ENCODE data around the gene NME3.

NME3 gene

GRCh38 chr16:1793578-1794220 lies 22.4 kb upstream of the NME3 start, which contains the start of gene IGFALS:
Gene IGFALS, minus strand, starts transcription at chr16:1793705. Its CDS starts 53 bp downstream, at chr16:1793652.
- DNase-seq, result no peak

DNA sequence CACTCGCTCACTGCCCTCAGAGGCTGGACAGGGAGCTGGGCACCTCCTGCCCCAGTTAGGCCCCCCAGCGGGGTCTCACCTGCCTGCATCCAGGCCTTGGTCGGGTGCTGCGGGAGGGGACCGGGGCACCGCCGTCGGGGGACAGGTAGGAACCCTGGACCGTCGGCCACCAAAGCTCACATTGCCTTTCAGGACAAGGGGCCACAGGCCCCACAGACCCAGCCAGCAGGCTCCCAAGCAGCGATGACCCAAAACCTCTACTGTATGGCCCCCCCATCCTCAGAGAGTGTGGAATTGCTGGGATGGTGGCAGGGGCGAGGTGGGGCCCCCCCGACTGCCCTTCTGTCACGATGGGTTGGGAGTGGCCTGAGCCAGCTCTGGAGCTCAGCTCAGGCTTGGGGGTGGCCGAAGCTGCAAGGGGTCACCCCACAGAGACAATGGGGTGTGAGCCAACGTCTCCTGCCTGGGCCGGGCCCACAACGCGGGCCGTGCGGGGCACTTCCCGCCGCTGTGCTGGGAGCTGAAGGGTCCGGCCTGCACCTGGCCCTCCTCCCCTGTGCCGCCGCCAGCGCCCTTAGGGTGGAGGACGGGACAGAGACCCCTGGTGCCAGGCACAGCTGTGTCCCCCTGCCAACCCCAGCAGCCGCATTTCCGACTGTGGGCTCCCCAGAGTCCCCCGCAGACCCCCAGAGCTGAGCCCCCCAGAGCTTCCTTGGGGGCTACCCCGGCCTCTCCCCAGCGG lies 21.7 kb upstream of the NME3 start:
- DNase-seq, result no peak

- no peak for DNase-seq
These were observed 20.8 kb upstream of the NME3 start for GRCh38 chr16:1791943-1792812.

DNA sequence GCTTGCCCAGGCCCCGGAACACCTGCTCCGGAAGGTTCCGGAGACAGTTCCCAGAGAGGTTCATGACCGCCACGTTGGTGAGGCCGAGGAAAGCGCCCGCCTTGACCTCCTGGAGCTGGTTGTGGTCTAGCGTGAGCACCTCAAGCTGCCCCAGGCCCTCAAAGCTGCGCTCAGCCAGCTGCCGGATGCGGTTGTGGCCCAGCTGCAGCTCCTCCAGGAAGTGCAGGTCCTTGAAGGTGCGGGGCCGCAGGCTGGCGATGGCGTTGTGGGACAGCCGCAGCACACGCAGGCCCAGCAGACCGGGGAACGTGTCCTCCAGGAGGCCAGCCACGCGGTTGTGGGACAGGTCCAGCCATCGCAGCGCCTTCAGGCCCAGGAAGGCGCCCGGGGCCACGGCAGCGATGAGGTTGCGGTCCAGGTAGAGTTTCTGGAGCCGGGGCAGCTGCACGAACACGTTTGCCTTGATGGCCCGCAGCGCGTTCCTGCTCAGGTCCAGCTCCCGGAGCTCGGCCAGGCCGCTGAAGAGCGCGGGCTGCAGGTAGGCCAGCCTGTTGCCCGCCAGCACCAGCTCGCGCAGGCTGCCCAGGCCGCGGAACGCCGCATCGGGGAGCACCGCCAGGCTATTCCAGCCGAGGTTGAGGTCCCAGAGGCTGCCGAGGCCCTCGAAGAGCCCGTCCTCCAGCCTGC lies 20.1 kb upstream of the NME3 start:
- no peak for DNase-seq

GRCh38 chr16:1790611-1791255 lies 19.4 kb upstream of the NME3 start:
- no peak for DNase-seq

DNA sequence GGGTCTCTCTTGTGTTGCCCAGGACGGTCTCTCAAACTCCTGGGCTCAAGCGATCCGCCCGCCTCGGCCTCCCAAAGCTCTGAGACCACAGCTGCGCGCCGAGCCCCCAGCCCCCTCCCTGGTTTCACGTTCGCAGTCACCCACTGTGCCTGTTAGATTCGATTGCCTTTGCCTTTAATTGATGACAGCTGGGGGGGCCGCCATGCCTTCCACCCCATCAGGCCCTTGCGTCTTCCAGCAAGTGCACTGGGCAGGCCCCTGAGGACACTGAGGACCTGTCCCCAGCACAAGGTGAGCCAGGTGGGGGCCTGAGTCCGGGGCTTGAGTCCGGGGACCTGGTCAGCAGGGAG lies 18.9 kb upstream of the NME3 start:
- no peak for DNase-seq

DNA sequence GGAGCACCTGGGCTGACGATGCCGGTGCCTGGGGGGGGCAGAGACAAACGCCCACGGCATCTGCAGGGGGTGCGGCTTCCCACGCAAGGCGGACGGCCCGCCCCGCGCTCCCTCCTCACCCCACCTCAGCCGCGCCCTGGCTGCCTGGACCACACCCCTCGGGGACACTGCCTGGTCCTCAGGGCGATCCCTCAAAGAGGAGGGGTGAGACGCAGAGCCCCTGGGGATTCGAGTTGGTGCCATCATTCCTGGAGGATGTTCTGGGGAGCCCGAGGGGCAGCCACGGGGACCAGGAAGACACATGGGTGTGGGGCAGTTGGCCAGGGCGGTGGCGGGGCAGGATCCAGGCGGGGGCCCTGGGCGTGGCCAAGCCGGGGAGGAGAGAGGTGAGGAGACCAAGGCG lies 18.3 kb upstream of the NME3 start:
- DNase-seq, result no peak

DNA sequence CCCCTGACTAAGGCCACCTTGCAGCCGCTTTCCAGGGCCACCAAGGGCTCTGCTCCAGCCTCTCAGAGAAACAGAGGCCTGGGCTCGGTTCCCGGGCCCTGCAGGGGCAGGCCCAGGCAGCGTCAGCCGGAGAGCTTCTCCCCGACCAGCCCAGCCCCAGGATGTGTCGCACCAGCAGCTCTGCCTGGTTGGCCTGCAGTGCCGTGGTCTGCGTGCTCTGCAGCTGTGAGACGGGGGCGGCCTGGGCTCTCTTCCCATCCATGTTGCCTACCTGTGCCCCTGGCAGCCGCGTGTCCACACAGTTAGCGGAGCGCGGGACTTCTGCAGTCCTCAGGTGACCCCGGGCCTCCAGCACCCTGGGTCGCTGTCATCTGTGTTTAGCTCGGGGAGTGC lies 17.4 kb upstream of the NME3 start:
- no peak for DNase-seq

- DNase-seq, result no peak
These were observed 16.9 kb upstream of the NME3 start for GRCh38 chr16:1788095-1788707.

GRCh38 chr16:1787322-1788094 lies 16.2 kb upstream of the NME3 start:
- no peak for DNase-seq

DNA sequence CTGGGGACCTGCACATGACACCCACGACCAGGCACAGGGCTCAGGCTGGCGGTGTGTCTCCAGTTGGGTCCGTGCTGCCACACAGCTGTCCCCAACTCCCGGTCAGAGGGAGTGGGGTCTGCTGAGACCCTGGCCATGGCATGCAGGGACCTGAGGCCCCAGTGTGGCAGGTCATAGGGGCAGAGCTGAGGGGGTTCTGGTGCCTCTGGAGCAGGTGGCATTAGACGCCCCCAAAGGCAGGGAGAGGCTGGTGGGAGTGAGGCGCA lies 15.6 kb upstream of the NME3 start:
- no peak for DNase-seq

DNA sequence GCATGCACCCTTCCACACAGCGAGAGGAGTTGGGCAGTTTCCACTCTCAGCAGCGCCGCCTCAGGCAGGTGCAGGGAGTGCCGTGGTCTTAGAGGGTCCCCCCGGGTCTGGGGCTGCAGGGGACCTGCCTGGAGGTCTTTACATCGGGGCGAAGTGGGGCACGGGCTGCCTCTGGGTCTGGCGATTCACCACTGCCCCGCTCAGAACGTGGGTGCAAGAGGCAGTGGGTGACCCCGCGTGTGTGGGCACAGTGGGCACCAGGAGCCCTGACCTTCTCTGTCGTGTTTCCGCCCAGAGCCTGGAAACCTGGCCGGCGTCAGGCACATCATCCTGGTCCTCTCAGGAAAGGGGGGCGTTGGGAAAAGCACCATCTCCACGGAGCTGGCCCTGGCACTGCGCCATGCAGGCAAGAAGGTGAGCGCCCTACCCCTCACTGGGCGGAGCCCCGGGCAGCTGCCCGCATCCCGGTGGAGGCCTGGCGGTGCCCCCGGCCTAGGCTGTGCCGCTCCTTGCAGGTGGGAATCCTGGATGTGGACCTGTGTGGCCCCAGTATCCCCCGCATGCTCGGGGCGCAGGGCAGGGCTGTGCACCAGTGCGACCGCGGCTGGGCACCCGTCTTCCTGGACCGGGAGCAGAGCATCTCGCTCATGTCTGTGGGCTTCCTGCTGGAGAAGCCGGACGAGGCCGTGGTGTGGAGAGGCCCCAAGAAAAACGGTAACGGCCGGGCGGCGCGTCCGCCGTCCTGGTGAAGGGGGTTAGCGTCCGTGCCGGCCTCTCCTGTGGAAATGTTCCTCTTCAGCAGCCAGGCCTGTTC lies 15.1 kb upstream of the NME3 start:
- DNase-seq, result no peak

DNA sequence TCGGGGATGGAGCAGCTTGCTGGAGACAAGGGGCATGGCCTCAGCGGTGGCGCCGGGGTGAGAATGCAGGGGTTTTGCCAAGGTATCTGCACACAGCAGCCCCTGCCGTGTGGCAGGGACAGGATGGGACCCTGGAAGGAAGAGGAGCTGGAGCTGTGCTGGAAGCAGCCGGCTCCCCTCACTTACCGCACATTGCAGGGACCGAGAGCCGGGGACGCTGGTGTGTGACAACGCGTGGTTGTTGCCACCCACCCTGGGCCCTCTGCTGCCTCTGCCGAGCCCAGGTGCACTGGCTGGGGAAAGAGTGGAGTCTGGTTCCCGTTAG lies 14.5 kb upstream of the NME3 start:
- DNase-seq, result no peak

DNA sequence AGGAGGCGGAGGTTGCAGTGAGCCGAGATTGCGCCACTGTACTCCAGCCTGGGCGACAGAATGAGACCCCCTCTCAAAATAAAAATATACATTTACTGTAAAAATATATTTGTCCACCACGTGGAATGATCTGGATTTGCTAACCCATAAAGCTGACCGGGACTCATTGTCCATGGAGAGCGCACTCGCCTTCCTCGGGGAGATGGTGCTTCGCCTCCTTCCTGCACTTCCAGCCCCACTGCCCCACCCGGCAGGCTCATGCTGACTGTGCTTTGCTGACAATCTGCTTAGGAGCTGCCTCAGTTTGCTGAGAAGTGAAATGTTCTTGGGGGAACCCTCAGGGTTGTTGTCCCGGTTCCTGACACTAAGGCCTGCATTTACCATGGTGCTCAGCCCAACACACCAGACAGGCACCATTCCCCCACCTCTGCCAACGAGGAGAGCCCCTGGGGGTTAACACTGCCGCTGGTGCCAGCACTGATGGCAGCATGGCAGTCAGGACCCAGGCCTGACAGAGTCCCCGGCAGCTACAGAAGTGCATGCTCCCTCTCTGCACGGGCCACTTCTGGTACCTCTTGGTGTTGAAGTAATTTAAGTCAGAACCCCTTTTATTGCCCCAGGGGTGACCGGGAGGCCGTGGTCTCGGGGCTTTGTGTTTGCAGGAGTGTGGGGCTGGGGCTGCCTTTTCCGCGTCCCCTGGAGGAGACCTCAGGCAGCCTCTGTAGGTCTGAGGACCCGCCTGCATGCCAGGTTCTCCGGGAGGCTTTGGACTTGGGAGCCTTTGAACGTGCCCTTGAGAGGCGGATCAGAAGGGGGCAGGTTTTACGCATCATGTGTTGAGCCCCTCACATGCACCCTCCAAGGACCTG lies 13.9 kb upstream of the NME3 start:
- no peak for DNase-seq

DNA sequence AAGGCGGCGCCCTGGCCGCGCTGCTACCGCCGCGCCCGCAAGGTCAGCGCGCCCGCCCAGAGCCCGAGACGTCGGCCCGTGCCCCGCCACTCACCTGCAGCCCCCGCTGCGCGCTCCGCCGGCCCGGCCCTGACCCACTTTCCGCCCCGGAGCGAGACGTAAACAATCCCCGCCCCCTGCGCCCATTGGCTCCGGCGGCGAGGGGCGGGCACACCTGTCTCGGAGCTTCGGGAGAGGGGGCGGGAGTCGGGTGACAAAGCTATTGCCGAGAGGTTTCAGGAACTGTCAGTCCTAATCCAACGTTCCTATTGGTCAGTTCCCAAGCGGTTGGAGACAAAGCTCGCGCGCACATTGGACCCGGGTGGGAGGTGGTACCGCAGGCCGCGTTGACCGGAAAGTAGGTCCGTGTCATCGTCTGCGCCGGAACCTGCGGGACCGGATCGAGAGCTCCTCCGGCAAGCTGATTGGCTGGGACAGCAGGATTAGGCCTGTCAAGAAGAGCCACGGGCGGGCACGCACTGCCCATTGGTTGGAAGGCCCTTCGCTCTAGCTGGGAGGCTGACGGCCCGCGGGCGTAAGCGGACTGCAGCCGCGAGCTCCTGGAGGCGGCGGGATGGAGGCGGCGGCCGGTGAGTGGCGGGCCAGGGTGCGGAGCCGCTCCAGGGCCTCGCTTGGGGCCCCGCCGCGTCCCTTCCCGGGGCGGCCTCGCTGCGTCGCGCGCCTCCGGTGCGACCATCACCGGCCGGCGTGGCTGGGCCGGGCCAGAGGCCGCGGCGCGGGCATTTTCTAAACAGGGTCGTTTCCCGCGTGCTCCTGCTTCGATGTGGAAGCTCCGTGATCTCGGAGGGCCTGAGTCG lies 11.3 kb upstream of the NME3 start, which contains the start of the genes NUBP2 and SPSB3:
Gene NUBP2 (plus strand): TSS at position 553 of the 857 bp plus-strand sequence. CDS start 61 bp downstream, at position 614.
Gene SPSB3 (minus strand): TSS at position 164 of the 857 bp plus-strand sequence. CDS start 1,088 bp downstream, outside the sequence.
- DNase-seq, result peak; percentile 97

GRCh38 chr16:1781758-1782407 lies 10.5 kb upstream of the NME3 start:
- no peak for DNase-seq

GRCh38 chr16:1781254-1781653 lies 9.9 kb upstream of the NME3 start:
- no peak for DNase-seq

DNA sequence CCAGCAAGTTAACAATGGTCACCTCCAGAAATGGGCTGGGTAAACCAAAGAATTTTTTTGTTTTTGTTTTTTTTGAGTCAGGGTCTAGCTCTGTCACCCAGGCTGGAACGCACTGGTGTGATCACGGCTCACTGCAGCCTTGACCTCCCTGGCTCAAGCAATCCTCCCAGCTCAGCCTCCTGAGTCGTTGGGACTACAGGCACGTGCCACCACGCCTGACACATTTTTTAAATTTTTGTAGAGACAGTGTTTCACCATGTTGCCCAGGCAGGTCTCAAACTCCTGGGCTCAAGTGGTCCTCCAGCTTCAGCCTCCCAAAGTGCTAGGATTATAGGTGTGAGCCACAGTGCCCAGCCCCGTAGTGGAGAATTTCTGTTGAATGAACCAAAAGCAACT lies 9.3 kb upstream of the NME3 start:
- no peak for DNase-seq

All from SHP77 treated with DMSO at 0.1 percent for 48 hours (cell line).